Measurements from ENCODE around the gene CLCN5.

CLCN5 gene

DNA sequence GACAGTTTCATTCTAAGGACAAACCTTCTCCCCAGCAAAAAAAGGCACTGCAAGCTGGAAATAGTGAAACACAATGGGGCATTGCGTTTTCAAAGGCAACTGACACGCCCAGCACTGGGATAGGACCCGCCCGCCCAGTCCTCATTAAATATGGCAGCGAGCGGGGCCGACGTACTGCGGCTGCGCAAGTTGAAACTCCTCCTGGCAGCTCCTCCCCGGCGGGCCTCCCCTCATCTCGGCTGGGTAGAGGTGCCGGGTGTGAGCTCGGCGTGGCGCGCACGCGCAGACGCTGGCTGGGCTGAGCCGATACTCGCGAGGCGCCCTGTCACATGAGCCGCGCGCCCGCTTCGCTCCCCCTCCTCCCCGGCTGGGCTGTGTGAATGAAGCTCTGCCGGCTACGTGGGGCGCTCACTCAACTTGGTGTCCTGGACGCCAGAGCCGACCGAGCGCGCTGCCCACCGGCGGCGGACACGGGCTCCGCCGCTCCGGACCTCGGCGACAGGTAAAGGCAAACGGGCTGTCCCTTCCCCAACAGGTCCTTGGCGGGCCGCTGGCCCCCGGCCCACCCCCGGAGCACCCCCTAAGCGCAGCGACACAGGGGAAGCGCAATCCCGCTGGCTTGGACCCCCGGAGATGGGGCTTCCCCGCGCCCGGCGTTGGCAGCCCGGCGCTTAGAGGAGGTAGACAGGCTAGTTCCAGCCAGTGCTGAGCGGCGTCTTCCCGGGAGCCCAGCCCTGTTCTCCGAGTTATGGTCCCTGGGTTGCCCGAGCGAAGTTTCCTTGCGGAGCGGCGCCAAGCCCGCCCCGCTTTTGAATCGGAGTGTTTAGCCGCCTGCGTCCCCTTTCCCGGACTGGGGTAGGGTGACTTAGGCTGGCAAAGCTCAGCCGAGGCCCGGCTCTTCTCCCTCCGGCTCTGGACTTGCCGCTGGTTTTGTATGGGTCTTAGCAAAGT lies at the start of gene CLCN5:
CLCN5 (plus strand) TSS at position 306 of the 951 bp plus-strand sequence. CDS start 2,703 bp downstream, outside the sequence.
- DNase-seq (ENCODE audit: low read depth), result peak; percentile 88

GRCh38 chrX:49876750-49877149 lies 45.6 kb upstream of the CLCN5 start:
- no peak for DNase-seq (ENCODE audit: low read depth)

DNA sequence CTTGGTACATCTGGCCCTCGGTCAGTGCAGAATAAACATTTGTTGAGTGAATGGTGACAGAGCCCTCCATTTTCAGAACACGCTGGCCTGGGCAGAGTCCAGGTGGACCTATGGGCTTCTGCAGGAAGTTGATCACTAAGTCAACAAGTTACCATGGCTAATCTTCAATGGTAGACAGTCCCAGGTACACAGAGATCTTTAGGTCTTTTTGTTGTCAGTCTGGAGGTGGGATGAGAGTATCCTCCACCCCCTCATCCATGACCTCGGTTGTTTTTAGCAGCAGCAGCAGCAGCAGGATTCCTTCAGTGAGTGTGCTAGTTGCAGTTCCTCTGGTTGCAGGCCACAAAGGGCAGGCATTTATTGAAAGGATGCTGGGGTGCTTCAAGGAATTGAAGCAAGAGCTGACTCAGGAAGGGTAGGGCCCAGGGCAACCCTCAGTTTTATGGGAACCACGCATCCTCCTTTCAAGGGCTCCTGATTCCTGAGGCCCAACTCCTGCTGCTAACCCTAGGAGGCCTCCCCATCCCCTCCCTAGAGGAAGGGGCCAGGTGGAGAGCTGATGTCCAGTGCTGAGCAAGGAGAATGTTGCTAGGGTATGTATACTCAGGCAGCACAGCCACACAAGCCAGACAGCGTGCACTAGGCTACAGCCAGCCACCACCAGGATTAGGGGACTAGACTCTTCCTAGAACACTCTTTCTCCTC lies 44.8 kb upstream of the CLCN5 start:
- no peak for DNase-seq (ENCODE audit: low read depth)

- no peak for DNase-seq (ENCODE audit: low read depth)
Measured at GRCh38 chrX:49878128-49878833, 44.1 kb upstream of the CLCN5 start.

GRCh38 chrX:49878834-49879655 lies 43.4 kb upstream of the CLCN5 start, which contains the start of gene USP27X:
USP27X (plus strand) TSS chrX:49879484; CDS start chrX:49880308, 824 bp downstream.
- DNase-seq (ENCODE audit: low read depth), result peak; percentile 86

DNA sequence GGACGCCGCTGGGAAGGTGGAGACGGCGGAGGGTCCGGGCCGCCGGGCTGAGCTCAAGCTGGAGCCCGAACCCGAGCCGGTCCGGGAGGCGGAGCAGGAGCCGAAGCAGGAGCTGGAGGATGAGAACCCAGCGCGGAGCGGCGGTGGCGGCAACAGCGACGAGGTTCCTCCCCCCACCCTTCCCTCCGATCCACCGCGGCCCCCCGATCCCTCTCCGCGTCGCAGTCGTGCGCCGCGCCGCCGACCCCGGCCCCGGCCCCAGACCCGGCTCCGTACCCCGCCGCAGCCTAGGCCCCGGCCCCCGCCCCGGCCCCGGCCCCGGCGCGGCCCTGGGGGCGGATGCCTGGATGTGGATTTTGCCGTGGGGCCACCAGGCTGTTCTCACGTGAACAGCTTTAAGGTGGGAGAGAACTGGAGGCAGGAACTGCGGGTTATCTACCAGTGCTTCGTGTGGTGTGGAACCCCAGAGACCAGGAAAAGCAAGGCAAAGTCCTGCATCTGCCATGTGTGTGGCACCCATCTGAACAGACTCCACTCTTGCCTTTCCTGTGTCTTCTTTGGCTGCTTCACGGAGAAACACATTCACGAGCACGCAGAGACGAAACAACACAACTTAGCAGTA lies 42.6 kb upstream of the CLCN5 start:
- no peak for DNase-seq (ENCODE audit: low read depth)

- DNase-seq (ENCODE audit: low read depth), result no peak
Measured at GRCh38 chrX:49880668-49881067, 41.7 kb upstream of the CLCN5 start.

GRCh38 chrX:49884290-49884862 lies 38.0 kb upstream of the CLCN5 start:
- DNase-seq (ENCODE audit: low read depth), result peak; percentile 45

DNA sequence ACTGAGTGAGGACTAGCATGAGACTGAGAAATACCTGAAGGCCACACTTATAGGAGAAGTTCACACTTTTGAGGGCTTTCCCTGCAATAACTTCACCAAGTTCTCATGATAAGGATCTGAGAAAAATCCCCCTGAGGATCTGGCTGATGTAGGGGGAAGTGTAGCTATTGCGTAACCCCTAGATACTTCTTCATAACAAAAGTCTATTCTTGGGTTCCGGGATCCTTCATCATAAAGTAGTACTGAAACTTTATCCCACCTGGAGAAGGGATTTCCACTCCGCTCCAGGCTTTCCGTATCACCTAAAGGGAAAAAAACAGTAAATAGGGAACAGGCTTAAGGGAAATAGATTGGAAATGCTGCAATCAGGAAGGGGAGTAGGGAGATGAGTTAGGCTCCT lies 29.9 kb upstream of the CLCN5 start:
- no peak for DNase-seq (ENCODE audit: low read depth)

- DNase-seq (ENCODE audit: low read depth), result no peak
Measured at GRCh38 chrX:49896951-49897350, 25.4 kb upstream of the CLCN5 start.

- no peak for DNase-seq (ENCODE audit: low read depth)
Measured at GRCh38 chrX:49901048-49901447, 21.3 kb upstream of the CLCN5 start.

- DNase-seq (ENCODE audit: low read depth), result no peak
Measured at GRCh38 chrX:49910344-49910743, 12.1 kb upstream of the CLCN5 start.

- no peak for DNase-seq (ENCODE audit: low read depth)
Measured at GRCh38 chrX:49912086-49912485, 10.3 kb upstream of the CLCN5 start.

DNA sequence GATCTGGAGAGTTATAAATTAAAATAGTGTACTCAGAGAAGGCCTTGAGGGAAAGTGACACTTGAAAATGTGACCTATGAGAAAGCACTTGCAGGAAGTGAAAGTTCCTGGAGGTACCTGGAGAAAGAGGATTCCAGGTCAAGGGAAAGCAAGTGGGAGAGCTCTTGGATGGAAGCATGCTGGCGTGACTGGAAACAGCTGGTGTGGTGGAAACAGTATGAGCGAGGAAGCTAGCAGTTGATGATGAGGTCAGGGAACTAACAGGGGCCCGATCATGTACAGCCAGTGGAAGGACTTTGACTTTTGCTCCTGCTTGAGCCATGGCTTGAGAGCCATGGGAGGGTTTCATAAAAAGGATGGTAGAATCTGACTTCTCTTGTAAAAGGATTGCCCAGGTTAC lies 9.5 kb upstream of the CLCN5 start:
- DNase-seq (ENCODE audit: low read depth), result no peak

GRCh38 chrX:49915361-49916222 lies 6.8 kb upstream of the CLCN5 start:
- peak; percentile 47 for DNase-seq (ENCODE audit: low read depth)

DNA sequence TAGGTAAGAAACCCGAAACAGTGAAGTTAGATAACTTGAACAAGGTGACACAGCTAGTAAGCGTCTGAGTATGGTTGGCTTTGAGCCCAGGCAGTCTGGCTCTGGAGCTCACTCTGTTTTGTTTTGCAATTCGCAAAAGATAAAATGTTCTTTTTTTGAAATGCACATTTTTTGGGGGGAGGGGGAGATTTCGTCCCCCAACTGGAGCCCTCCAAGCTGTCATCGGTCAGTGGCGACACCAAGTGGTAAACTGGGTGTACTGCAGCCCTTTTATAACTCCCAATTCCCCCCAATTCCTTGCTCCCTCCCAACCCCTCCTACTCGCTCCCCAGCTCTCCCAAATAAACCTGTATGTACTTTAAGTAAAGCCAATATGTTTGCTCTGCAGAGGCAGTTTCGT lies 2.8 kb upstream of the CLCN5 start:
- peak; percentile 86 for DNase-seq (ENCODE audit: low read depth)

DNA sequence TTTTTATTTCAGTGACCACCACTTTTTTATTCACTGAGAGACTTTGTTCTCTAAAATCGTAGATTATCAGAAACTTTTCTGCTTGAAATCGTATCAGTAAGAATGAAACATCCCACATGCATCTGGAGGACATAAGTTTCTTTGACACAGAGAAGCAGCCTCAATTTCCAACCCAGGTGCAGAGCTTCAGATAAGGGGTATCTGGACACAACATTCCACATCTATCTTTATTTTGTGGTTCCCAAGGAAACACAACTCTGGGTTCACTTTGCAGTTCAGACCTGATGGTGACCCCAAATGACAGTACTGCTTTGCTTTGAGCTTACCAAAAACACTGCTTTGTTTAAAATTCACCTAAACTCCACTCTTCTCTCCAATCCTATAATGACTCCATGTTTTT lies 1.3 kb upstream of the CLCN5 start:
- DNase-seq (ENCODE audit: low read depth), result no peak

DNA sequence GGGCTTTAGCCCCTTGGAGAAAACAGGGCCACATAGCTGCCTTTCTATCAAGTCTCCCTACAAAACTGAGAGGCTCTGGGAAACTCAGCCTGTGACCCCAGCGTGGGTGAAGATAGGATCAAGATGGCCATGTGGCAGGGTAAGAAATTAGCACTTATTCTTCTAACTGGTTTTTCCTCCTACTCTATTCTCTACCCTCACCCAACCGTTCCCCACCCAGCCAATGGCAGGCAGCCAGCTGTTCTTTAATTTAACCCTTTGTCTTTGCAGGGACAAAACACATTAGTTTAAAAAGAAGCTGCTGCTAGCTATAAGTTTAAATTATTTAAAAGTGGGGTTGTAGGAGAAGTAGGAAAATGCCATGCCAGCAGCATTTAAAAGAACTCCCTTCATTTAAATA lies 2.8 kb downstream of the CLCN5 start:
- DNase-seq (ENCODE audit: low read depth), result no peak

DNA sequence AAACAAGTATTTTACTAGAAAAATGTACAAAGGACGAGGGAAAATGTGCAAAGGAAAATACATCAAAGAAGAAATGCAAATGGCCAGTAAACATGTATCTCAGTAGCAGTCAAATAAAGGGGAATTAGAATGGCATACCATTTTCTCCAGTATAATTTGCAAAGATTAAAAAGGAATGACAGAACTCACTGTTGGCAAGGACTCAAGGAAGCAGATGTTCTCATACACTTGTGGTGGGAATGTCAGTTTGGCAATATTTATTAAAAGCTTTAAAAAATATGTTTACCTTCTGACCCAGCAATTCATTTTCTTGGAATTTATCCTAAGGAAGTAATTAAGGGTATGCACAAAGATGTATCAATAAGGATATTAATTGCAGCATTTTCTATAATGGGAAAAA lies 7.6 kb downstream of the CLCN5 start:
- peak; percentile 68 for DNase-seq (ENCODE audit: low read depth)

DNA sequence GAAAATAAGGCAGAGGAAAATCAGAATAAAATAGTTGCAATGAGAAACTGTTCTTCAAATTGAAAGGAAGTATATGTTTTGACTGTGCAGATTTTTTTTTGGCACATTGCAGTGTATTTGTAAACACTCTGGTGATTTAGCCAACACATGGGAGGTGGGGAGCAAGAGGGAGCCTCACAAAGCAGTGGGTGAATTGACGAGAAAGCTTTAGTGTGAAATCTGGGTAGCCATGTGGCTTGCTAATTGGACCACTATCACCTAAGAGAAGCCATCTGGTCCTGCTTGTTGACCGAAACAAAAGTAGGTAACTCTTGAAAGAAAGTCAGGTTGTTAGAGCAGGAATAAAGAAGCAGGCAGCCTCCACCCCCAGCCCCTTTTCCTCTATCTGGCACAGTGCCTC lies 10.4 kb downstream of the CLCN5 start:
- DNase-seq (ENCODE audit: low read depth), result no peak

Measured in amniotic epithelial cell (primary cell).